GM23248 (cell line): Measurements from ENCODE around the gene LSM12.

Source experiments
- EZH2 ChIP-seq: fragments of 200-600 bp; sonication (generic); IDR thresholded peaks from 2 replicates; pipeline ENCODE4 v1.6.1; 2018; ENCODE audit warnings: antibody characterized with exemption, mild to moderate bottlenecking; ENCODE audit not compliant: insufficient read depth, poor library complexity, severe bottlenecking
- EZH2phosphoT487 ChIP-seq: fragments of 200-600 bp; sonication (generic); IDR thresholded peaks from 2 replicates; pipeline ENCODE4 v1.6.1; 2018; ENCODE audit warnings: antibody characterized with exemption, moderate library complexity, mild to moderate bottlenecking, low read depth; ENCODE audit not compliant: insufficient read depth

GRCh38 chr17:44006272-44006597, 60.2 kb downstream of the LSM12 start:
- TF ChIP-seq EZH2 = no peak
- no peak for TF ChIP-seq EZH2phosphoT487
